AG04449 (cell line): ENCODE measurements around the gene C19orf38.
A peak's percentile ranks its signal among the peaks of the same experiment; 100 is the strongest.

Experiments used
- CTCF ChIA-PET: fragments of 350-600 bp; formaldehyde crosslinking; extraction: SDS; loops from one replicate; lab custom pipeline; 2021; ENCODE audit warnings: antibody characterized with exemption; lab: Yijun Ruan, JAX
- POLR2A ChIA-PET: fragments of 400-600, 350-600 bp; formaldehyde crosslinking; extraction: SDS; loops from one replicate; lab custom pipeline; 2020; ENCODE audit warnings: antibody characterized with exemption, inconsistent platforms; lab: Yijun Ruan, JAX
- DNase-seq: peaks from one replicate; pipeline ENCODE4 v3.0.0-alpha.2; 2010; ENCODE audit warnings: low read depth, low spot score
- H3K4me3 ChIP-seq: 2 replicates; pipeline ENCODE4 v1.5.1; 2011; ENCODE audit warnings: low read depth, mild to moderate bottlenecking, control low read depth, low read length
- TF ChIP-seq, protein P1 (sequence below): IDR thresholded peaks from one replicate; pipeline ENCODE4 v1.5.1; 2011; ENCODE audit warnings: mild to moderate bottlenecking, moderate library complexity, low read length, control low read depth, inconsistent platforms; ENCODE audit not compliant: insufficient read depth; ENCODE audit errors: missing control alignments

C19orf38 gene

DNA sequence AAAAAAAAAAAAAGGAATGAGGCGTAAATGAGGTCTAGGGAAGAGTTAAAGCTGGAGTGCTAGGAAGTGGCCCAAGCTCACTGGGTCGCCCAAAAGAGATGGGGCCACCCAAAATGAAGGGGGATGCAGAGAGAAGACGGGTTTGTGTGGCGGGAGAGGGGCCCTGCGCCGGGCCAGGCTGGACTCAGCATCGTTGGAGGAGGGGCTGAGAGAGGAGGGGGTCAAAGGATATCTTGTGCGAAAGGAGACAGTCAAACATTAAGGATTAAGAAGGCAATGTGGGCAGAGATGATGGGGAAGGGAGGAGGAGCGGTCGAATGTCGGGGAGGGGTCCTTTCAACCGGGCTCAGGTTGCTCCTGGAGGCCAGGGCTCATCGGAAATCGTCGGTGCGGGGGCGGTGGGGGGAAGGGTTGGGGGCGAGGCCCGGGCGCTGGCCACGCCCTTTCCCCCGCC is 22.3 kb downstream of the C19orf38 start:
- ChIA-PET CTCF (interaction anchor here (0.5 to 21.0 kb wide), 33 partner anchors 7 to 289 kb away, joined by 3 to 559 read pairs (median 4); partner anchors contain the start of genes C19orf38, DNM2, QTRT1 and TMED1), POLR2A (interaction anchor here (1.0 to 1.5 kb wide), 3 partner anchors 15 to 51 kb away, joined by 3 to 4 read pairs (median 3); partner anchors contain the start of gene TMED1)
- no peak for DNase-seq
- TF ChIP-seq, protein P1, sequence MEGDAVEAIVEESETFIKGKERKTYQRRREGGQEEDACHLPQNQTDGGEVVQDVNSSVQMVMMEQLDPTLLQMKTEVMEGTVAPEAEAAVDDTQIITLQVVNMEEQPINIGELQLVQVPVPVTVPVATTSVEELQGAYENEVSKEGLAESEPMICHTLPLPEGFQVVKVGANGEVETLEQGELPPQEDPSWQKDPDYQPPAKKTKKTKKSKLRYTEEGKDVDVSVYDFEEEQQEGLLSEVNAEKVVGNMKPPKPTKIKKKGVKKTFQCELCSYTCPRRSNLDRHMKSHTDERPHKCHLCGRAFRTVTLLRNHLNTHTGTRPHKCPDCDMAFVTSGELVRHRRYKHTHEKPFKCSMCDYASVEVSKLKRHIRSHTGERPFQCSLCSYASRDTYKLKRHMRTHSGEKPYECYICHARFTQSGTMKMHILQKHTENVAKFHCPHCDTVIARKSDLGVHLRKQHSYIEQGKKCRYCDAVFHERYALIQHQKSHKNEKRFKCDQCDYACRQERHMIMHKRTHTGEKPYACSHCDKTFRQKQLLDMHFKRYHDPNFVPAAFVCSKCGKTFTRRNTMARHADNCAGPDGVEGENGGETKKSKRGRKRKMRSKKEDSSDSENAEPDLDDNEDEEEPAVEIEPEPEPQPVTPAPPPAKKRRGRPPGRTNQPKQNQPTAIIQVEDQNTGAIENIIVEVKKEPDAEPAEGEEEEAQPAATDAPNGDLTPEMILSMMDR: no peak
- peak overlapping the region; percentile 54 for H3K4me3 ChIP-seq

DNA sequence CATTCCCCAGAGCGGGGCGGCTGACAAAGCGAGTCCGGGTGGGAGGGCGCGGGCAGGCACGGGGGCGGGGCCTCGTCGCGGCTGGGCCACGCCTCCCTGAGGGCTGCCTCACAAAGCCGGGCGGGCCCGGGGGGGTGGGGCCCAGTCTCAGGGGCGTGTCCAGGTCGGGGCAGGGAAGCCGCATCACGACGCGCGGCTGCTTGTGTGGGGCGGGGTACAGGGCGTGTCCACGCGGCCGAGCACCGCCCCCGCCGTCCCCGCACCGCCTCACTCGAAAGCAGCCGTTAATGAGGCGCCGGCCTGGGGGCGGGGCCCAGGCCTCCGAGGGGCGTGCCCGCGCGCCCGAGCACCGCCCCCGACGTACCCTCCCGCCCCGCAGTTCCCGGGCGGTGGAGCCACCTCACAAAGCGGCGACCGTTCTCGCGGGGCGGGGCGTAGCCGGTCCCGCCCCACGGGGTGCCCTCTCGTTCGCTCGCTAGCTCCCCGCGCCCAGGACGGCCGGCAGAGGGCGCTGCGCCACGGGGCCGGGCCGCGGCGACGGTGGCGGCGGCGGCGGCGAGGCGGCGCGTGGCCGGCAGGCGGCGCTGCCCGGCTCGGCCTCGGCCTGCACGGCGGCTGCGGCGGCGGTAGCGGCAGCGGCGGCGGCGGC is 22.9 kb downstream of the C19orf38 start, which contains the start of gene CARM1:
Gene CARM1, plus strand, starts transcription at position 599 of the 649 bp plus-strand sequence. CDS start 150 bp downstream, outside the sequence.
- DNase-seq: peak; percentile 76
- CTCF ChIA-PET: interaction anchor here (0.5 to 21.0 kb wide), 32 partner anchors 8 to 176 kb away, joined by 3 to 559 read pairs (median 4); partner anchors contain the start of genes C19orf38, DNM2, QTRT1 and TMED1
- POLR2A ChIA-PET: interaction anchor here (0.6 to 1.5 kb wide), 4 partner anchors 14 to 203 kb away, joined by 3 to 4 read pairs (median 3); partner anchors contain the start of gene TMED1
- TF ChIP-seq, protein P1: peak; percentile 81
- H3K4me3 ChIP-seq: peak within 1 kb of the TSS; percentile 78

DNA sequence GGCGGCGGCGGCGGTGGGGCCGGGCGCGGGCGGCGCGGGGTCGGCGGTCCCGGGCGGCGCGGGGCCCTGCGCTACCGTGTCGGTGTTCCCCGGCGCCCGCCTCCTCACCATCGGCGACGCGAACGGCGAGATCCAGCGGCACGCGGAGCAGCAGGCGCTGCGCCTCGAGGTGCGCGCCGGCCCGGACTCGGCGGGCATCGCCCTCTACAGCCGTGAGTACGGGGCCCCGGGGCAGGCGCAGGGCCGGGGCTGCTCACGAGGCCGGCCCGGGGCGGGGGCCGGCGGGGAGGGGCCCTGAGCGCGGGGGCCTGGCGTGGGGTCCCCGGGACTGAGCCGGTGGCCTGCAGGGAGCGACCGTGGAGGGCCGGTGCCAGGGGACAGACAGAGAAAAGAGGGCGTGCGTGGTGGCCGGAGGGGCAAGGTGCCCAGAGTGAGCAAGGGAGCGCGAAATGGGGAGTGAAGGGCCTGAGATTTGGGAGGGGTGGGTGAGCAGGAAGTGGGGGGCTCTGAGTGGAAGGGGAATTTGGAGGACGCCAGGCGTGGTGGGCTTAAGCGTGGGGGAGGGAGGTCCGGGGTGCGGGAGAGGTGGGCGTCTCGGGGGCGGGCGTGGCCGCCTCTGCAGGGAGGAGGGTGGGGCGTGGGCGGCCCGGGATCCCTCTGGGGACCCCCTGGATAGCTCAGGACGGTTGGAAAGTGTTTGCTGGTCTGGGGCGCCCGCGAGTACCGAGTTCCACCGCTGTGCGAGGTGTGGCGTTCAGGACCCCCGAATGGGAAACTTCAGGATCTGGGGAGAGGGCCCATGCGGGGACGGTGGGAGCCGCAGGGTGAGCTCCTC is 23.7 kb downstream of the C19orf38 start:
- TF ChIP-seq, protein P1: peak; percentile 21
- ChIA-PET CTCF (interaction anchor here (0.8 to 21.0 kb wide), 25 partner anchors 9 to 161 kb away, joined by 3 to 559 read pairs (median 9); partner anchors contain the start of genes C19orf38, DNM2, TIMM29 and TMED1), POLR2A (interaction anchor here (0.6 to 1.5 kb wide), 5 partner anchors 13 to 202 kb away, joined by 3 to 4 read pairs (median 3); partner anchors contain the start of gene TMED1)
- DNase-seq: no peak
- peak overlapping the region; percentile 78 for H3K4me3 ChIP-seq

DNA sequence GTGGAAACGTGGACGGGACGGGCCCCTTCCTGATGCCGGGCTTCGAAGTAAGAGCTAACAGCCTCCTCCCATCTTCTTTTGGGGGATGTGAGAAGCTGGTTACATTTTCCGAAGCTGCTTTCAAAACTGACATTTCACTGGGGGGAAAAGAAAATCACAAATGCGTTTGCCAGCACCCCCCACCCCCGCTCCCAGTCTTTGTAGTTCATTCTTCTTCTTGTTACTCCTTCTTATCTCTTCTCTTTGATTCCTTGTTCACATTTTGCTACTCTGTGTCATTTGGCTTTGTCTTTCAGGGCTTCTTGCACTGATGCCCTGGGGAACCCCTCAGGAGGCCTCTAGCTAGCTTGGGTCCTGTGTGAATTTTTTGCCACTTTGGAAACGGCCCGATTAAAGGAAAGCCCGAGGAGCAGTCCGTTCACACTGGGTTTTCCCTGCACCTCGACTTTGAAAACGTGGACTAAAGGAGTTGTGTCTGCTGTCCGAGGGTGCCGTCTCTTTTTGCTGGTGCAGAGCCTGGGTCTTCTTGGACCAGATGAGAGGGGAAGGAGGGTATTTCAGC is 24.4 kb downstream of the C19orf38 start:
- H3K4me3 ChIP-seq: peak overlapping the region; percentile 78
- ChIA-PET POLR2A (interaction anchor here (1.3 kb wide), 1 partner anchor 156 kb away, joined by 3 read pairs; no protein-coding TSS in a partner anchor), CTCF (interaction anchor here (0.6 to 21.0 kb wide), 22 partner anchors 9 to 162 kb away, joined by 3 to 559 read pairs (median 9); partner anchors contain the start of genes C19orf38, DNM2, TIMM29 and TMED1)
- TF ChIP-seq, protein P1: no peak
- DNase-seq: no peak

DNA sequence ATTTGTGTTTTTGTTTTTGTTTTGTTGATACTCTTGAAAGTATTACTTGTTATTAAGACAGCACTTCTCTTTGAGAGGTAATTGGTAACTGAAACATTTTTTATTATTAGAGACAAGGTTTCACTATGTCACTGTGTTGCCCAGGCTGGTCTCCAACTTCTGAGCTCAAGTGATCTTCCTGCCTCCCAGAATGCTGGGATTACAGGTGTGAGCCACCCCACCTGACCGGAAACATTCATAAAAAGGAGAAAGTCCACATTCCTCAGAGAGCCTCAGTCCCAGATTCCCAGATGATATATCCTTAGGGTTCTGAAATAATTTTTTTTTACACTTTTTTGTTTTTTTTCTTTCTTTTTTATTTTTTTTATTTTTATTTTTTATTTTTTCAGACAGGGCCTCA is 25.8 kb downstream of the C19orf38 start:
- DNase-seq: no peak
- POLR2A ChIA-PET: no interaction called here
- H3K4me3 ChIP-seq: no peak overlapping the region
- TF ChIP-seq, protein P1: no peak
- CTCF ChIA-PET: interaction anchor here (0.8 to 21.0 kb wide), 10 partner anchors 9 to 152 kb away, joined by 3 to 559 read pairs (median 18); partner anchors contain the start of genes C19orf38 and TMED1
